ENCODE results near the gene ZMYM2. TPM values are rescaled to one million over a fixed set of nuclear protein-coding genes. Genes with fewer than 3 reads are reported as not detected.

ZMYM2 gene
- total and polyA plus RNA-seq, 10 of the 15 experiments (the other 5 are each of a cell fraction or from before 2014, with no cell fraction given), result 9.5 to 60.4 (median 34.6) TPM

DNA sequence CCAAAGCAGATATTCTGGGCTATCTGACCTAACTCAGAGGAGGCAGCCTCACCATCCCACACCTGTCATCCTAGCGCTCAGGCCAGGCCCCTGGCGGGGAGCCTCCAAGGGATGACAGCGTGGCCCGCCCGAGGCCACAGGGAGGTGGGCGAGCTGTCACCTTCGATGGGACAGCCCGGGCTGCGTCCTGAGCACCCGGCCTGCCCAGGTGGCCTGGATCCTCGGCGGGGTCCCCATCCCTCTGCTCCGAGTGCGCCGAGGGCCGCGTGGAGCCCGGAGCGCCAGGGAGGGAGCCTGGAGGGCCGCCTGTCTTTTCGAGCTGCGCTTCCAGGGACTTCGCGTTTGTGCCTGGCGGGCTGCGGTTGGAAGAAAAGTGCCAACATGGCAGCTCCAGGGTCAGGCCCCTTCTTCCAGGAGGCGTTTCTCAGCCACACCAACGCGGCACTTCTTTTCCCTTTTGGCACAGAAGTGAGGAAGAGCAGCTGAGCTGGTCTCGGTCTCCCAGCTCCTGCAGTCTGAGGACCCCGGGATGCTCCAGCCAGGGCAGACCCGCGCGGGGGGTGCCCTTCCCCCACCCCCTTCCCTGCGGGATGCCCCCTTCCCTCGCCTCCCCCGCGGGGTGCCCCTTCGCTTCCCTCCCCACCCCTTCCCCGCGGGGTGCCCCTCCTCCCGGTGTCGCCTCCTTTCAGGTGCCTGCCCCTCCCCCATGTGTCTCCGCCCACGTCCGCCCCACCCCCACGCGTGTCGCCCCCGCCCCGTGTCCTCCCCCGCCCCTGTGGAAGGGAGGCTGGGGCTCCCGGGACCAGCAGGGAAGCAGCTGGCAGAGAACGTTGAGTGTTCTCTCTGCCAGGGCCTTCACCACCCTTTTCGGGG lies 160.0 kb downstream of the ZMYM2 start (continued):
- TF ChIP-seq EGR1 (IDR thresholded peaks at IDR 0.05; ENCODE audit: borderline replicate concordance in 1 of 2, low read depth in 2 of 2, low read length in 2 of 2) (peak in 1 of 2 experiments; percentile 30; a peak in 1 of 3 replicates), SREBF2 (IDR thresholded peaks at IDR 0.05; ENCODE audit: low read length) (no peak), NFXL1 (IDR thresholded peaks at IDR 0.05; ENCODE audit: borderline replicate concordance) (no peak)

DNA sequence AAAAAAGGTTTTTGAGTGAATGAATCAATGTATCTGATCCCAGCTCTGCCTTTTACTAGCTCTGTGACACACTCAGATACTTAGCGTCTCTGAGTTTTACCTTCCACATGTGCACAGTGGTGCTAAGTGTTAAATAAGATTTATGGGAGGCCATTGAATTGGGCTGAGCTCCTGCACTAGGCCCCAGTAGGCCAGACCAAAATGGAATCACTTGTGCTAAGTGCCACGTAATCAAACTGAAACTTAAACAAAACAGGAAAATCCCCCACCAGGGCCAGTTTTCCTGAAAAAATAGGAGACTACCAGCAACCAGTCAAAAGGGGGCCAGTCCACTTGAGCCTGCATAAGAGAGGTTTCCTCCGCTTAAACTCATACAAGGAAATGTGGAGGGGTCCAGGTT lies 161.4 kb downstream of the ZMYM2 start:
- in situ Hi-C loops (cut with MboI) (no loop called here), intact Hi-C loops (cut with micrococcal nuclease; ENCODE audit: unreplicated experiment) (no loop called here)
- Histone ChIP-seq H3K4me3 (no peak overlapping the region), H2AFZ (ENCODE audit: control insufficient read depth, low read depth, low read length) (no peak overlapping the region; the same call in 1 of the 2 replicates), H3K27me3 (replicated peaks in 1 of 2; ENCODE audit: control insufficient read depth in 2 of 2, insufficient read depth in 2 of 2, low read length in 1 of 2) (no peaks in the 10 kb centered on the region), H3K27ac (ENCODE audit: control insufficient read depth, insufficient read depth) (no peak overlapping the region), H3K4me2 (ENCODE audit: control insufficient read depth, insufficient read depth) (no peak overlapping the region), H4K20me1 (ENCODE audit: control insufficient read depth, insufficient read depth) (no peaks in the 10 kb centered on the region), H3K9me3 (replicated peaks; ENCODE audit: control insufficient read depth, insufficient read depth, low read length) (no peaks in the 10 kb centered on the region), H3K79me2 (ENCODE audit: control insufficient read depth, insufficient read depth, low read length) (no peaks in the 10 kb centered on the region), H3K36me3 (ENCODE audit: control insufficient read depth in 2 of 2, insufficient read depth in 2 of 2, low read length in 1 of 2) (no peaks in the 10 kb centered on the region), H3K4me1 (ENCODE audit: control insufficient read depth, insufficient read depth, low read length) (no peaks in the 10 kb centered on the region), H3K9ac (ENCODE audit: control insufficient read depth, insufficient read depth, low read length) (no peak overlapping the region)
- TF ChIP-seq EED (IDR thresholded peaks at IDR 0.05; ENCODE audit: low read depth), result no peak
- TF ChIP-seq MXI1 (IDR thresholded peaks at IDR 0.05; ENCODE audit: low read depth, low read length), result no peak
- no peak for TF ChIP-seq HDAC6 (IDR thresholded peaks at IDR 0.05; ENCODE audit: unreplicated experiment)
- TF ChIP-seq, protein P1, sequence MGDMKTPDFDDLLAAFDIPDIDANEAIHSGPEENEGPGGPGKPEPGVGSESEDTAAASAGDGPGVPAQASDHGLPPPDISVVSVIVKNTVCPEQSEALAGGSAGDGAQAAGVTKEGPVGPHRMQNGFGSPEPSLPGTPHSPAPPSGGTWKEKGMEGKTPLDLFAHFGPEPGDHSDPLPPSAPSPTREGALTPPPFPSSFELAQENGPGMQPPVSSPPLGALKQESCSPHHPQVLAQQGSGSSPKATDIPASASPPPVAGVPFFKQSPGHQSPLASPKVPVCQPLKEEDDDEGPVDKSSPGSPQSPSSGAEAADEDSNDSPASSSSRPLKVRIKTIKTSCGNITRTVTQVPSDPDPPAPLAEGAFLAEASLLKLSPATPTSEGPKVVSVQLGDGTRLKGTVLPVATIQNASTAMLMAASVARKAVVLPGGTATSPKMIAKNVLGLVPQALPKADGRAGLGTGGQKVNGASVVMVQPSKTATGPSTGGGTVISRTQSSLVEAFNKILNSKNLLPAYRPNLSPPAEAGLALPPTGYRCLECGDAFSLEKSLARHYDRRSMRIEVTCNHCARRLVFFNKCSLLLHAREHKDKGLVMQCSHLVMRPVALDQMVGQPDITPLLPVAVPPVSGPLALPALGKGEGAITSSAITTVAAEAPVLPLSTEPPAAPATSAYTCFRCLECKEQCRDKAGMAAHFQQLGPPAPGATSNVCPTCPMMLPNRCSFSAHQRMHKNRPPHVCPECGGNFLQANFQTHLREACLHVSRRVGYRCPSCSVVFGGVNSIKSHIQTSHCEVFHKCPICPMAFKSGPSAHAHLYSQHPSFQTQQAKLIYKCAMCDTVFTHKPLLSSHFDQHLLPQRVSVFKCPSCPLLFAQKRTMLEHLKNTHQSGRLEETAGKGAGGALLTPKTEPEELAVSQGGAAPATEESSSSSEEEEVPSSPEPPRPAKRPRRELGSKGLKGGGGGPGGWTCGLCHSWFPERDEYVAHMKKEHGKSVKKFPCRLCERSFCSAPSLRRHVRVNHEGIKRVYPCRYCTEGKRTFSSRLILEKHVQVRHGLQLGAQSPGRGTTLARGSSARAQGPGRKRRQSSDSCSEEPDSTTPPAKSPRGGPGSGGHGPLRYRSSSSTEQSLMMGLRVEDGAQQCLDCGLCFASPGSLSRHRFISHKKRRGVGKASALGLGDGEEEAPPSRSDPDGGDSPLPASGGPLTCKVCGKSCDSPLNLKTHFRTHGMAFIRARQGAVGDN (IDR thresholded peaks at IDR 0.05), result no peak
- no peak for TF ChIP-seq ASH2L (IDR thresholded peaks at IDR 0.05; ENCODE audit: borderline replicate concordance, low read depth)
- no peak for TF ChIP-seq HCFC1 (IDR thresholded peaks at IDR 0.05; ENCODE audit: low read length)
- TF ChIP-seq, protein P2, sequence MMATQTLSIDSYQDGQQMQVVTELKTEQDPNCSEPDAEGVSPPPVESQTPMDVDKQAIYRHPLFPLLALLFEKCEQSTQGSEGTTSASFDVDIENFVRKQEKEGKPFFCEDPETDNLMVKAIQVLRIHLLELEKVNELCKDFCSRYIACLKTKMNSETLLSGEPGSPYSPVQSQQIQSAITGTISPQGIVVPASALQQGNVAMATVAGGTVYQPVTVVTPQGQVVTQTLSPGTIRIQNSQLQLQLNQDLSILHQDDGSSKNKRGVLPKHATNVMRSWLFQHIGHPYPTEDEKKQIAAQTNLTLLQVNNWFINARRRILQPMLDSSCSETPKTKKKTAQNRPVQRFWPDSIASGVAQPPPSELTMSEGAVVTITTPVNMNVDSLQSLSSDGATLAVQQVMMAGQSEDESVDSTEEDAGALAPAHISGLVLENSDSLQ (IDR thresholded peaks at IDR 0.05), result no peak
- TF ChIP-seq EGR1 (IDR thresholded peaks at IDR 0.05; ENCODE audit: borderline replicate concordance in 1 of 2, low read depth in 2 of 2, low read length in 2 of 2), result no peak
- TF ChIP-seq NBN (IDR thresholded peaks at IDR 0.05), result no peak
- no peak for TF ChIP-seq ESRRA (IDR thresholded peaks at IDR 0.05; ENCODE audit: low read length)
- TF ChIP-seq MEF2A (IDR thresholded peaks at IDR 0.05; ENCODE audit: insufficient read depth, low read depth, low read length), result no peak
- TF ChIP-seq MTA2 (IDR thresholded peaks at IDR 0.05; ENCODE audit: low read depth), result no peak
- RAD21 ChIA-PET (ENCODE audit: unreplicated experiment), result no interaction called here
- 80% methylated on average over 3 of the region's 3 CpGs for WGBS (ENCODE audit: insufficient coverage, insufficient replicate concordance, low lambda C conversion rate, missing lambda C conversion rate)
- no peak for ATAC-seq
- POLR2A ChIA-PET, result no interaction called here
- FAIRE-seq, result no peak
- CTCF ChIA-PET, result no interaction called here
- DNase-seq (ENCODE audit: low read depth, low spot score), result no peak
- BruUV-seq (replicated peaks), result no TSS peak
- SMC1A ChIA-PET (ENCODE audit: uncharacterized antibody, unreplicated experiment), result no interaction called here
